ENCODE results near the gene GOLGA3. TPM values are rescaled to one million over a fixed set of nuclear protein-coding genes. Genes with fewer than 3 reads are reported as not detected.

Gene GOLGA3
- total and polyA plus RNA-seq, 9 of the 15 experiments (the other 6 are each of a cell fraction or from before 2014, with no cell fraction given) = 1.9 to 48.1 (median 18.4) TPM

DNA sequence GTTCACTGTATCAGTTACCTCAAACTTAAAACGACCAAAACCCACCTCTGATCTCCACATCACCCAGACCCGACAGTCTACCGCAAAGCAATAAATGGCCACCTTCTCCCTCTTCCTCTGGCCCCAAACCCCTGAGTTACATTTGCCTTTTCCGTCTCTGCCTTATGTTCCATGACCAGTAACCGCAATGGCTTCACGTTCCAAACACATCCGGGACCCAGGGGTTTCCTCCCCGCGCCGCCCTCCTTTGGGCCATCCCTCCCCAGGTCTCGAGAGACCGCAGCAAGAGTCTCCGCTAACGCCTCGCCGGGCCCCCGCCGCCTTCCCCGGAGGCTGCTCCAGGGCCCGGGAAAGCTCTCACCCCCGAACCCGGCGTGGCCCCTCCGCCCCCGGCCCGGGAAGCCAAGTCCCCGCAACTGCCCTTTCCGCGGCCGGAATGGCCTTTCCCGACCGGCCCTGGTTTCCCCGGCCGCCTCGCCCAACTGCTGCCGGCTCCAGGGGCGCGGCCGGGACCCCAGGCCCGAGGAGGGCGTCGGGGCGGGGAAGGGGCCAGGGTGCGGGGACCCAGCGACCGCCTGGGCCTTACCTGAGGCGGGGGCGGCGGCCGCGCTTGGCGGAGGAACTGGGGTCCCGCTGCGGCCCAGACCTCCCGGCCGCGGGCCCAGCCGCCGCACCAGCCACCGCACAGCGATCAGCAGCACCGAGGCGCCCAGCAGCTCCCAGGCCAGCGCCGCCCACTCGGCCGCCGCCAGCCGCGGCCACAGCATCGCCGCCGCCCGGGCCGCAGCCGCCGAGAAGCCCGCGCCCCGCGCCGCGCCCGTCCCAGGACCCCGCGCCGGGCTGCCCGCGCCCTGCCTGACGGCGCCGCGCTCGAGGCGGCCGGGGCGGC, 67.4 kb downstream of the GOLGA3 start, which contains the start of gene ANKLE2 (continued):
- TF ChIP-seq, protein P1, sequence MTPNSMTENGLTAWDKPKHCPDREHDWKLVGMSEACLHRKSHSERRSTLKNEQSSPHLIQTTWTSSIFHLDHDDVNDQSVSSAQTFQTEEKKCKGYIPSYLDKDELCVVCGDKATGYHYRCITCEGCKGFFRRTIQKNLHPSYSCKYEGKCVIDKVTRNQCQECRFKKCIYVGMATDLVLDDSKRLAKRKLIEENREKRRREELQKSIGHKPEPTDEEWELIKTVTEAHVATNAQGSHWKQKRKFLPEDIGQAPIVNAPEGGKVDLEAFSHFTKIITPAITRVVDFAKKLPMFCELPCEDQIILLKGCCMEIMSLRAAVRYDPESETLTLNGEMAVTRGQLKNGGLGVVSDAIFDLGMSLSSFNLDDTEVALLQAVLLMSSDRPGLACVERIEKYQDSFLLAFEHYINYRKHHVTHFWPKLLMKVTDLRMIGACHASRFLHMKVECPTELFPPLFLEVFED (CRISPR knock-in tag; conservative IDR thresholded peaks at IDR 0.05) = peak; percentile 60; the same call in 1 of the 2 replicates
- no peak for TF ChIP-seq SP1 (CRISPR knock-in tag; IDR thresholded peaks at IDR 0.05)
- no peak for TF ChIP-seq ETS2 (tag; IDR thresholded peaks at IDR 0.05; ENCODE audit: borderline replicate concordance, poor library complexity, severe bottlenecking)
- no peak for TF ChIP-seq ZNF445 (CRISPR knock-in tag; IDR thresholded peaks at IDR 0.05; ENCODE audit: low read depth)
- TF ChIP-seq ZNF174 (CRISPR knock-in tag; IDR thresholded peaks at IDR 0.05) = no peak
- no peak for TF ChIP-seq CREBBP (IDR thresholded peaks at IDR 0.05; ENCODE audit: low read depth, low read length)
- 0 out of 2 replicates have a peak, but pooled peaks have one; percentile 31 for TF ChIP-seq ZBTB26 (CRISPR knock-in tag; IDR thresholded peaks at IDR 0.05)
- no peak for TF ChIP-seq SMC3 (conservative IDR thresholded peaks at IDR 0.05; ENCODE audit: insufficient read depth, low read depth, low read length)
- TF ChIP-seq ZNF431 (CRISPR knock-in tag; IDR thresholded peaks at IDR 0.05) = 0 out of 2 replicates have a peak, but pooled peaks have one; percentile 41
- TF ChIP-seq ZNF12 (CRISPR knock-in tag; IDR thresholded peaks at IDR 0.05) = 0 out of 2 replicates have a peak, but pooled peaks have one; percentile 10
- TF ChIP-seq, protein P2, sequence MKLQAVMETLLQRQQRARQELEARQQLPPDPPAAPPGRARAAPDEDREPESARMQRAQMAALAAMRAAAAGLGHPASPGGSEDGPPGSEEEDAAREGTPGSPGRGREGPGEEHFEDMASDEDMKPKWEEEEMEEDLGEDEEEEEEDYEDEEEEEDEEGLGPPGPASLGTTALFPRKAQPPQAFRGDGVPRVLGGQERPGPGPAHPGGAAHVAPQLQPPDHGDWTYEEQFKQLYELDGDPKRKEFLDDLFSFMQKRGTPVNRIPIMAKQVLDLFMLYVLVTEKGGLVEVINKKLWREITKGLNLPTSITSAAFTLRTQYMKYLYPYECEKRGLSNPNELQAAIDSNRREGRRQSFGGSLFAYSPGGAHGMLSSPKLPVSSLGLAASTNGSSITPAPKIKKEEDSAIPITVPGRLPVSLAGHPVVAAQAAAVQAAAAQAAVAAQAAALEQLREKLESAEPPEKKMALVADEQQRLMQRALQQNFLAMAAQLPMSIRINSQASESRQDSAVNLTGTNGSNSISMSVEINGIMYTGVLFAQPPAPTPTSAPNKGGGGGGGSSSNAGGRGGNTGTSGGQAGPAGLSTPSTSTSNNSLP (IDR thresholded peaks at IDR 0.05; ENCODE audit: borderline replicate concordance, low read depth, low read length) = no peak
- no peak for TF ChIP-seq MED1 (CRISPR knock-in tag; IDR thresholded peaks at IDR 0.05; ENCODE audit: borderline replicate concordance)
- no peak for TF ChIP-seq SMAD3 (CRISPR knock-in tag; conservative IDR thresholded peaks at IDR 0.05)
- TF ChIP-seq POLR2G (IDR thresholded peaks at IDR 0.05; ENCODE audit: low read depth, low read length) = peak; percentile 77; the same call in 1 of the 2 replicates
- TF ChIP-seq HLTF (IDR thresholded peaks at IDR 0.05) = 0 out of 2 replicates have a peak, but pooled peaks have one; percentile 22
- TF ChIP-seq U2AF2 (optimal IDR thresholded peaks at IDR 0.05; ENCODE audit: low read depth, low read length) = no peak
- TF ChIP-seq SUPT5H (IDR thresholded peaks at IDR 0.05) = peak; percentile 30; the same call in 1 of the 2 replicates
